ENCODE data around the gene STMN3.
"Not testable (repeated sequence)": the region's sequence is repeated elsewhere in the genome, so short reads cannot be mapped to it uniquely, and the experiment has no call there.

STMN3 gene

GRCh38 chr20:63653974-63654668, 897 bp upstream of the STMN3 start:
- DNase-seq: no peak

GRCh38 chr20:63652192-63652980, 838 bp downstream of the STMN3 start:
- no peak for DNase-seq

- DNase-seq: no peak
These were observed 1.4 kb downstream of the STMN3 start for GRCh38 chr20:63651942-63652191.

GRCh38 chr20:63650486-63650885, 2.7 kb downstream of the STMN3 start:
- DNase-seq: not testable (repeated sequence)

DNA sequence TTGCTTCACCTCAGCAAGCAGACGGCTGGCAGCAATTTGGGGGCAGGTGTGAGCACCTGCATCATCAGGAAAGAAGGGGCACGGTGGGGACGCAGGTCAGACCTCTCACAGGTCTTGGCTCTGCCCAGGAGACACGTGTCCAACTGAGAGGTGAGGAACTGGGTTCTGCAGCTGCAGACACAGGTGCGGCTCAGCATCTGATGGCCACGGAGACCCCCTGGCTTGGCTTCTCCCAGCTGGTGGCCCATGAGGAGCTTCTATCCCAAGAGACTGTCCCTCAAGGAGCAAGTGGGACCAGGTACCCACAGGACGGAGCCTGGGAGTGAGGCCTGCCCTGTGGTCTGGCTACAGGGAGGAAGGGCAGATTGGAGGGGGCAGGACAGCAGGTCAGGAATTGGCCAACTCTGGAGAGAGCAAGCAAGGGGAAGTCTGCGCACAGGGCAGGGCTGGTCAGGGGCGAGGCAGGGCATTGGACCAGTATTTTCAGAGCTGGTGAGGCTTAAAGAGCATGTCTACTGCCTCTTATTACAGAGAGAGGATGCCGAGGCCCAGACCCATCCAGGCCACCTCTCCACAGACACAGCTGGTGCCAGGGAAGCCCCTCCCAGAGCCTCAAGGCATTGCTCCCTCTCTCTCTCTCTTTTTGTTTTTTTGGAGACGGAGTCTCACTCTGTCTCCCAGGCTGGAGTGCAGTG, 4.2 kb downstream of the STMN3 start:
- DNase-seq: no peak

GRCh38 chr20:63648190-63648589, 5.0 kb downstream of the STMN3 start:
- no peak for DNase-seq

- no peak for DNase-seq
These were observed 8.0 kb downstream of the STMN3 start for GRCh38 chr20:63645218-63645617.

GRCh38 chr20:63643946-63644345, 9.3 kb downstream of the STMN3 start:
- no peak for DNase-seq

DNA sequence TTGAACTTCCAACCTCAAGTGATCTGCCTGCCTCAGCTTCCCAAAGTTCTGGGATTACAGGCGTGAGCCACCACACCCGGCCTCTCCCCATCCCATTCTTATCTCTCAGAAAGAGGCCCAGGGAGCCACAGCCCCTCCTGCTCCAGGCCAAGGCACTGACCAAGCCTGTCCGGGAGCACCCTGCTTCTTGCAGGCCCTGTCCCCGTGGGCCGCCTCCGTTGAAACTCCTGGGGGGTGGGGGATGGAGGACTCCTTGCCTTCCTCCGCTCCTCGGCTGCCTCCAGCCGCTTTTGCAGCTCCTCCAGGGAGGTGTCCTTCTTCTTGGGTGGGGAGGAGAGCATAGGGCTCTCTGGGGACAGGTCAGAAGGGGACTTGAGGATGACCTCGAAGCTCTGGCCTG, 9.7 kb downstream of the STMN3 start:
- DNase-seq: no peak

DNA sequence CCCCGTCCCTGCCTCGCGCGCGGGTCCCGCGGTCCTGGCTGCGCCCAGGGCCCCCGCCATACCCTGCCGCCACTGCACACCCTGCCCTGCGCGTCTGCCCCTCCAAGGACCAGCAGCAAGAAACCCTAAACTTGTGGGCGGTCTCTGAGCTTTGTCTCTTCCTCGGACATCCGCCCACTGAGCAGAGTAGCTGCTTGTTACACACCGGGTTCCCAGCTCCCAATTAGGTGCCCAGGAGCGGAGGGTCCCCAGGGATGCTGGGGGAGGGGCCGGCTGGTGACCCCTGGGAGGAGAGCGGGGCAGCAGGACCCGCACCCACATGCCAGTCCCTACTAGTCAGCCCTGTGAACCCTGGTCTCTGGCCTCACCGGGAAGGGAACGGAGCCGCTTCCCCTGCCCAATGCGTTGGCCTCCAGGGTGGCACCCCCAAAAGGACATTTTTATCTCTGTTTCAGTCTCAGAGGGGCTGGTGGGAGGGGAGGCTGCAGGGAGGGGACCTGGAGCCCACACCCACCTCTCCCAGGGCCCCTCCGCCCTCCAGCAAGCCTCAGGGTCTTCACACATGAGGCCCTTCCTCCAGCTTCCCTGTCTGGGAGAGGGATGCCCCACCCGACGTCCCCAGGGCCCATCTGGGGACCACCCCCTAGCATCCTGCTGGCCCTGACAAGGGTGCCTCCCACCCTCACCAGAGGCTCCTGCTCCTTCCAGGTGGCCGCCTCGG, 10.5 kb downstream of the STMN3 start:
- DNase-seq: no peak

GRCh38 chr20:63641792-63642523, 11.3 kb downstream of the STMN3 start:
- DNase-seq: no peak

DNA sequence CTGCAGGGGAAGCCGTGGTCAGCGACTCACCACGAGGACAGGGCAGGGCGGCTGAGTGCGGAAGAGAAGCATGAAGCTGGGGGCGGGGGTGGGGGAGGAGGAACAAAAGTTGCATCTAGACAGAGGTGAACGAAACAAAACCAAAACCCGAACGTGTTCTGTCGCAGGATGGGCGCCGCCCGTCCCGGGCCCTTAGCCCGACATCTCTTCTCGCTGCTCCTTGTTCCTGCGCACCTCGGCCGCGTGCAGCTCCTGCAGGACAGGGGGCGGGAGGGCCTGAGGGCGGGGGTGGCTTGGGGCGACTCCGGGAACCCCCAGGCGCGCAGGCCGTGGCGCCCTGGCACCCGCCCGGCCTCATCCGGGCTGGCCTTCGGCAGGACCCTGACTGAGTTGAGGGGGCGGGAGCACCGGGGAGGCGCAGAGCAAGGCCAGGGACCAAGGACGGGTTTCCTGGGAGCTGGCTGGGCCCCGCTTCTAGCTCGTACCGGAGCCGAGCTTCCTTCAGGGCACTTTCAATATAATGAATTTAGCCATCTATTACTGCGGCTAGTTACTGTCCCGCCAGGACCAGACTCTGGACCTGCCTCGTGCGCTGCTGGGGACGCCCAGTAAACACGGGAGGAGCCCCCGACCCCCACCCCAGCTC, 12.0 kb downstream of the STMN3 start:
- DNase-seq: no peak

DNA sequence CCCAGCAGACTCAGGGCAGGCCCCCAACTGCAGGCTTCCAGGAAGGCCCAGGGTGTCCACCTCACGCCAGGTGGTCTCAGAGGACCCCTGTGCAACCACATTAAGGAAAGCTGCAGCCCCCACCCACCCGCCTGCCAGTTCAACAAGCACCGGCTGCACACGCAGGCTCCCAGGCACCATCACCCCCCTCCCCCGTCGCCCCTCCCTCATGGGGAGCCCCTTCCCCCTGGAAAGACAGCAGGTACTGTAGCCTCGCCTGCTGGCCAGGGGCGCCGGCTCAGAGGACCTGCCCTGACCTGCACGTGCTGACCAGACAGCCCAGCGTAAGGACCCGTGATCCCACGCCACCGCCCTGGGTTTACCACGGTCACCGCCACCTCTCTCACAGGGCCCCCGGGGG, 12.5 kb downstream of the STMN3 start:
- not testable (repeated sequence) for DNase-seq

- no peak for DNase-seq
These were observed 13.1 kb downstream of the STMN3 start for GRCh38 chr20:63640086-63640485.

- DNase-seq: no peak
These were observed 13.9 kb downstream of the STMN3 start for GRCh38 chr20:63639093-63639975.

GRCh38 chr20:63636752-63637628, 16.2 kb downstream of the STMN3 start:
- DNase-seq: no peak

- DNase-seq: no peak
These were observed 17.6 kb downstream of the STMN3 start for GRCh38 chr20:63635431-63636141.

- no peak for DNase-seq
These were observed 19.5 kb downstream of the STMN3 start for GRCh38 chr20:63633732-63634131.

GRCh38 chr20:63631426-63631825, 21.8 kb downstream of the STMN3 start:
- DNase-seq: not testable (repeated sequence)

Data from NCI-H510A treated with DMSO at 0.1 percent for 48 hours (cell line).